ENCODE results near the gene MAP7.

The MAP7 gene

GRCh38 chr6:136548582-136549299, 1.5 kb downstream of the MAP7 start:
- H3K4me3 ChIP-seq (ENCODE audit: insufficient read depth, low read depth, low read length, poor library complexity, severe bottlenecking), result no peak overlapping the region

GRCh38 chr6:136547871-136548270, 2.4 kb downstream of the MAP7 start:
- Histone ChIP-seq H3K9me3 (ENCODE audit: control insufficient read depth, low read length) (no peaks in the 10 kb centered on the region), H3K27me3 (replicated peaks; ENCODE audit: control insufficient read depth, insufficient read depth, low read length, poor library complexity, severe bottlenecking) (peaks cover 20% of the 10 kb centered on the region), H3K27ac (ENCODE audit: insufficient read depth, low read length, poor library complexity, severe bottlenecking) (no peak overlapping the region), H3K4me3 (ENCODE audit: insufficient read depth, low read depth, low read length, poor library complexity, severe bottlenecking) (no peak overlapping the region), H3K4me1 (ENCODE audit: control insufficient read depth, insufficient read depth, low read length, poor library complexity, severe bottlenecking) (peaks cover 12% of the 10 kb centered on the region), H3K36me3 (ENCODE audit: control insufficient read depth, insufficient read depth, low read length) (no peaks in the 10 kb centered on the region)
- DNase-seq, result no peak

More at GRCh38 chr6:136548582-136549299, 1.5 kb downstream of the MAP7 start:
- no peak overlapping the region for H3K27ac ChIP-seq (ENCODE audit: insufficient read depth, low read length, poor library complexity, severe bottlenecking)
- no peaks in the 10 kb centered on the region for H3K36me3 ChIP-seq (ENCODE audit: control insufficient read depth, insufficient read depth, low read length)
- no peak for DNase-seq
- no peaks in the 10 kb centered on the region for H3K9me3 ChIP-seq (ENCODE audit: control insufficient read depth, low read length)
- peaks cover 20% of the 10 kb centered on the region for H3K27me3 ChIP-seq (replicated peaks; ENCODE audit: control insufficient read depth, insufficient read depth, low read length, poor library complexity, severe bottlenecking)
- H3K4me1 ChIP-seq (ENCODE audit: control insufficient read depth, insufficient read depth, low read length, poor library complexity, severe bottlenecking), result peaks cover 12% of the 10 kb centered on the region

- Histone ChIP-seq H3K27me3 (replicated peaks; ENCODE audit: control insufficient read depth, insufficient read depth, low read length, poor library complexity, severe bottlenecking) (peaks cover 20% of the 10 kb centered on the region), H3K36me3 (ENCODE audit: control insufficient read depth, insufficient read depth, low read length) (no peaks in the 10 kb centered on the region), H3K27ac (ENCODE audit: insufficient read depth, low read length, poor library complexity, severe bottlenecking) (no peak overlapping the region), H3K4me1 (ENCODE audit: control insufficient read depth, insufficient read depth, low read length, poor library complexity, severe bottlenecking) (peaks cover 12% of the 10 kb centered on the region), H3K9me3 (ENCODE audit: control insufficient read depth, low read length) (no peaks in the 10 kb centered on the region), H3K4me3 (ENCODE audit: insufficient read depth, low read depth, low read length, poor library complexity, severe bottlenecking) (no peak overlapping the region)
- DNase-seq, result no peak
These were observed 2.9 kb downstream of the MAP7 start for GRCh38 chr6:136547336-136547735.

GRCh38 chr6:136546331-136546730, 3.9 kb downstream of the MAP7 start:
- Histone ChIP-seq H3K4me1 (ENCODE audit: control insufficient read depth, insufficient read depth, low read length, poor library complexity, severe bottlenecking) (peaks cover 12% of the 10 kb centered on the region), H3K27ac (ENCODE audit: insufficient read depth, low read length, poor library complexity, severe bottlenecking) (no peak overlapping the region), H3K9me3 (ENCODE audit: control insufficient read depth, low read length) (no peaks in the 10 kb centered on the region), H3K36me3 (ENCODE audit: control insufficient read depth, insufficient read depth, low read length) (no peaks in the 10 kb centered on the region), H3K4me3 (ENCODE audit: insufficient read depth, low read depth, low read length, poor library complexity, severe bottlenecking) (no peak overlapping the region), H3K27me3 (replicated peaks; ENCODE audit: control insufficient read depth, insufficient read depth, low read length, poor library complexity, severe bottlenecking) (peaks cover 20% of the 10 kb centered on the region)
- no peak for DNase-seq

GRCh38 chr6:136544326-136544725, 5.9 kb downstream of the MAP7 start:
- no peak for DNase-seq
- Histone ChIP-seq H3K27ac (ENCODE audit: insufficient read depth, low read length, poor library complexity, severe bottlenecking) (no peak overlapping the region), H3K36me3 (ENCODE audit: control insufficient read depth, insufficient read depth, low read length) (no peaks in the 10 kb centered on the region), H3K4me1 (ENCODE audit: control insufficient read depth, insufficient read depth, low read length, poor library complexity, severe bottlenecking) (peaks cover under 1% of the 10 kb centered on the region), H3K27me3 (replicated peaks; ENCODE audit: control insufficient read depth, insufficient read depth, low read length, poor library complexity, severe bottlenecking) (peaks cover 16% of the 10 kb centered on the region), H3K9me3 (ENCODE audit: control insufficient read depth, low read length) (no peaks in the 10 kb centered on the region), H3K4me3 (ENCODE audit: insufficient read depth, low read depth, low read length, poor library complexity, severe bottlenecking) (no peak overlapping the region)

- H3K36me3 ChIP-seq (ENCODE audit: control insufficient read depth, insufficient read depth, low read length), result no peaks in the 10 kb centered on the region
- peaks cover 2% of the 10 kb centered on the region for H3K27me3 ChIP-seq (replicated peaks; ENCODE audit: control insufficient read depth, insufficient read depth, low read length, poor library complexity, severe bottlenecking)
- no peak overlapping the region for H3K27ac ChIP-seq (ENCODE audit: insufficient read depth, low read length, poor library complexity, severe bottlenecking)
- no peak for DNase-seq
- no peaks in the 10 kb centered on the region for H3K9me3 ChIP-seq (ENCODE audit: control insufficient read depth, low read length)
- no peak overlapping the region for H3K4me3 ChIP-seq (ENCODE audit: insufficient read depth, low read depth, low read length, poor library complexity, severe bottlenecking)
- H3K4me1 ChIP-seq (ENCODE audit: control insufficient read depth, insufficient read depth, low read length, poor library complexity, severe bottlenecking), result no peaks in the 10 kb centered on the region
These were observed 8.8 kb downstream of the MAP7 start for GRCh38 chr6:136541395-136541794.

GRCh38 chr6:136539967-136540652, 10.1 kb downstream of the MAP7 start:
- Histone ChIP-seq H3K36me3 (ENCODE audit: control insufficient read depth, insufficient read depth, low read length) (no peaks in the 10 kb centered on the region), H3K27ac (ENCODE audit: insufficient read depth, low read length, poor library complexity, severe bottlenecking) (no peak overlapping the region), H3K4me1 (ENCODE audit: control insufficient read depth, insufficient read depth, low read length, poor library complexity, severe bottlenecking) (no peaks in the 10 kb centered on the region), H3K4me3 (ENCODE audit: insufficient read depth, low read depth, low read length, poor library complexity, severe bottlenecking) (no peak overlapping the region), H3K9me3 (ENCODE audit: control insufficient read depth, low read length) (no peaks in the 10 kb centered on the region), H3K27me3 (replicated peaks; ENCODE audit: control insufficient read depth, insufficient read depth, low read length, poor library complexity, severe bottlenecking) (no peaks in the 10 kb centered on the region)
- DNase-seq, result no peak

- Histone ChIP-seq H3K4me1 (ENCODE audit: control insufficient read depth, insufficient read depth, low read length, poor library complexity, severe bottlenecking) (no peaks in the 10 kb centered on the region), H3K4me3 (ENCODE audit: insufficient read depth, low read depth, low read length, poor library complexity, severe bottlenecking) (no peak overlapping the region), H3K27me3 (replicated peaks; ENCODE audit: control insufficient read depth, insufficient read depth, low read length, poor library complexity, severe bottlenecking) (no peaks in the 10 kb centered on the region), H3K36me3 (ENCODE audit: control insufficient read depth, insufficient read depth, low read length) (no peaks in the 10 kb centered on the region), H3K9me3 (ENCODE audit: control insufficient read depth, low read length) (no peaks in the 10 kb centered on the region), H3K27ac (ENCODE audit: insufficient read depth, low read length, poor library complexity, severe bottlenecking) (no peak overlapping the region)
- DNase-seq, result no peak
These were observed 11.4 kb downstream of the MAP7 start for GRCh38 chr6:136538836-136539235.

GRCh38 chr6:136535880-136536650, 14.2 kb downstream of the MAP7 start:
- no peaks in the 10 kb centered on the region for H3K27me3 ChIP-seq (replicated peaks; ENCODE audit: control insufficient read depth, insufficient read depth, low read length, poor library complexity, severe bottlenecking)
- no peaks in the 10 kb centered on the region for H3K4me1 ChIP-seq (ENCODE audit: control insufficient read depth, insufficient read depth, low read length, poor library complexity, severe bottlenecking)
- no peaks in the 10 kb centered on the region for H3K36me3 ChIP-seq (ENCODE audit: control insufficient read depth, insufficient read depth, low read length)
- H3K4me3 ChIP-seq (ENCODE audit: insufficient read depth, low read depth, low read length, poor library complexity, severe bottlenecking), result no peak overlapping the region
- no peak for DNase-seq
- H3K27ac ChIP-seq (ENCODE audit: insufficient read depth, low read length, poor library complexity, severe bottlenecking), result no peak overlapping the region
- no peaks in the 10 kb centered on the region for H3K9me3 ChIP-seq (ENCODE audit: control insufficient read depth, low read length)

Measured in effector memory CD4-positive, alpha-beta T cell (primary cell).